ENCODE results near the gene ENDOU.

GRCh38 chr12:47774663-47775062 lies 49.4 kb upstream of the ENDOU start:
- TF ChIP-seq POLR2AphosphoS5 (IDR thresholded peaks at IDR 0.05; ENCODE audit: borderline replicate concordance, low read depth, low read length) (no peak), EZH2 (IDR thresholded peaks at IDR 0.05) (no peak), FOXP2 (optimal IDR thresholded peaks at IDR 0.05; ENCODE audit: control extremely low read depth, extremely low read length, insufficient read depth) (no peak)
